SIG-M5 treated with dmso at 0.1 percent for 504 hours (cell line): ENCODE measurements around the gene C3orf85.

ENCODE experiments used
- DNase-seq: peaks from one replicate; lab custom pipeline; 2025; ENCODE audit not compliant: unreplicated experiment; lab: John Stamatoyannopoulos, UW

C3orf85 gene

DNA sequence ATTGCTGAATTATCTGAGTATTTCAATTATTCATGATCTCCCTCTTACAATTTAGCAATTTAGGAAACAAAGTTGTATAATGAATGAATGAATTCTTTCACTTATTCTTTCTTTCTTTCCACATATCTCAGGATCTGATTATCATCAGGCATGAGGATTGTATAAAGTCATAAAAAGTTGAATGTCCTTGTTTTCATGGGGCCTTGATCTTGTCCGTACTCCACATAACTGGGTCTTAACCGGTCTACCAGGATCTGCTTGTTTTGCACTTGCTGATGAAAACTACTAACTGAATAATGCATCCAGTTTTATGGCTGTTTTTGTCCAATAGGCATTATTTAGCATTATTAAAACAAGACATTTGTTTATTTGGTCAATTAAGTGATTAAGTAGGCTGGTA, 12.6 kb downstream of the C3orf85 start:
- DNase-seq = no peak

DNA sequence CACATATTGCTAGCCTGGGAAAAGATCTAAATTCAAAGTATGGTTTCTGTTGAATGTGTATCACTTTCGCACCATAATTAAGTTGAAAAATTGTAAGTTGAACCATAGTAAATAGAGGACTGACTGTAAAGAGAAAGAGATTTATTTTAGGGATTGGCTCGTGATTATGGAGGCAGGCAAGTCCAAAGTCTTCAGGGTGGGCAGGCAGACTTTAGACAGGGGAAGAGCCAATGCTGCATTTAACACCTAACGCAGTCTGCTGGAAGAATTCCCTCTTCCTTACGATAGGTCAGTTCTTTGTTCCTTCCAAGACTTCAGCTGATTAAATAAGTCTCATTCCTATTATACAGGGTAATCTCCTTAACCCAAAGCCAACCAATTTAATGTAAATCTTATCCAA, 15.8 kb downstream of the C3orf85 start:
- DNase-seq = no peak

DNA sequence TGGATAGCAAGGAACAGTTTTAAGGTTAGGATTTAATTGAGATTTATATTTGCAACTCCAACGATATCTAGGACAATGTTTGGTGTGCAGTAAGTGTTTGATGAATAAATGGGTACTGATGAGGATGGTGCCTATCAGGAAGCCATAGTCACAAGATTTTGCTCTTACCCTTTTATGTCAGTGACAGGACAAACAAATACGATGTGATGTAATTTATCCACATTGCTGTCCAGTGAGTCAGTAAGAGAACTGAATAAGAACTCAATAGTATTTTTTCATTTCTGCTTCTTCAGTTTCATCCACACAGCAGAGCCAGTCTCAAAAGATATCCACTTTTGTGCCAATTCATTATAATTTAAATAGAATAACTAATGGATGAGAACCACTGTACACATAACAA, 18.5 kb downstream of the C3orf85 start:
- no peak for DNase-seq

DNA sequence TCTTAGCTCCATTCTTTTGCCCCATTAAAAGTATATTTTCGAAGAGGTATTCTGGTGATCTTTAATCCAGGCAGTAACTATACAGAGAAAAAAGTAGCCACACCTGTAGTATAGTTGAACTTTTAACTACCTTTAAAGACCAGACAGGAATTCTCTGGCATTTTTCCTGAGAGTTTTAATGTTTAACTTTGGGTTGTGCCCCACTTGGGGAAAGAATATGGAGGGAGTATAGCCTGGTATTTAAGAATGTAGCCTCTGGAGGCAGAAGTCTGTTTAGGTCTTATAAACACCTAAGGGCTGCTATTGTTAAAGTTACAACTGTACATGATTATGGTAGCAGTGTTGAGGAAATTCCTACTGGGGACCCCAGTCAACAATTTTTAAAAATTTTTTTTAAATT, 19.3 kb downstream of the C3orf85 start:
- DNase-seq = no peak

DNA sequence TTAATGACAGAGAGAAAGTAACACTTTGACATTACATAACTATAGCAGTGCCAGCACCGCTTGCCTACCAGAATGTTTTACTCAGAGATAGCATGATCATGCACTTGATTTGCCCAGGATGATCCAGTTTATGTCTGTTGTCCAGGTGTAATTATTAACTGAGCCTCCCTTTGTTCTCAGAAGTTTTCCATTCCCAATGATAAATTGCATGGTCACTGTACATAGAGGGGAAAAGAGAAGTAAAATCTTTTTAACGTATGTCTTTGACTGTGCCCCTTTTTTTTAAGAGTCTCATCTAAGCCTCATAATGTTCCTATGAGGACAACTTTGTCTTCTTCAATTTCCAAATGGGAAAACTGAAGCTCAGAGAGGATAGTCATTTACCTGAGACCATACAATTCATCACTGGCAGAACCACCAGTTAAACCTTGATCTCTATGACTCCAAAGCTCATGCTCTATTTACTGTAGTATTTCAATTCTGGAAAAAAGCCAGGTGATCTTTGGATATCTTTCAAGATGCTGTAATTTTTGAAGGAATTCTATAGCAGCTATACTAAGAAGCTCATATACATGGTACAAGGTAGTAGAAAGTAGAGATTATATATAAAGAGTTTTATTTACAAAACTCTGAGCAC, 25.1 kb downstream of the C3orf85 start:
- DNase-seq = no peak

DNA sequence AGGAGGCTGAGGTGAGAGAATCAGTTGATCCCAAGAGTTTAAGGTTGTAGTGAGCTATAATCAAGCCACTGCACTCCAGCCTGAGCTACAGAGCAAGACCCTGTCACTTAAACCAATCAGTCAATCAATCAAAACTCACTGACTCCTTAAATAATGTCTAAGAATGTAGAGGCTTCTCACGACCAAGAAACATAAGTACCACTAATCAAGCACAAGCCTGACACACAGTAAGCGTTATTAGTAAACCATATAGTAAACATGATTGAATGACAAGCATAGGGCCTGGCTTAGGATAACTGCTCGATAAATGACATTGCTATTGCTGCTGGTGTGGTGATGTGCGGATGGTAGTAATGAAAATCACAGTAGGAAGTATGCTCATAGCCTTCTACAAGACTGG, 29.4 kb downstream of the C3orf85 start:
- DNase-seq = no peak

DNA sequence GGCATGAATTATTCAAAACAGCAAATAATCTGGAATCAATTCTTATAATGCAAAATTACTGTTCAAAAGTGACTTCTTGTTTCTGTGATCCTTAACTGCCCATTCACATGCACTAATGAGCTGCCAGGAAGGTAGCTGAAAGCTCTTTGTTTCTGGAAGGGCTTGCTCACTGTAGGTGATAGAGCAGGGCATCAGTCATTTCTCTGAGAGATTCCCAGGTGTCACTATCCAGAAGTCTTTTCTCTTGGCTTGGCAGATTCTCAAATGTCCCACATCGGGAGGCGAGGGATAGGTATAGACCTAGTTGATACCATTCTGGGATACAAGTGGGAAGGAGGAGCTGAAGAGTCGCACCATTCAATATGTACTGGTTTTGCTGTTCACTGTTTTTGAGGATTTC, 35.0 kb downstream of the C3orf85 start:
- DNase-seq = no peak

DNA sequence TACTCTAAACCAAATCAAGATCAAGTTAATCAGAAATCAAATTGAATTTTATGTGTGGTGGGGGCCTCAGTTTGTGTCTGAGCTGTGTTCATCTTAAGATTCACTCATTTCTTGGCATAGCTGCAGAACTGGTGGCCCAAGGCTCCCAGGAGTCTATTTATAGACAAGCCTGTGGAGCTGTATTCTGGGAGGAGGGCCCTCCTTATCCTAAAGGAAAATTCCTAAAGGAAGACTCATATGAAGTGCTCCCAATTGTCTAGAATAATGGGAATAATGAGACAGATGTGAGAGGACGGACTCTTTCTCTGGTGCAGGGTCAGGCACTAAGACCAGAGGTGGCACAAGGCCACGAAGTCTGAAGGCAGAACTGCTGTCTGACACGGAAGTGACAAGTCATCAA, 38.9 kb downstream of the C3orf85 start:
- no peak for DNase-seq

DNA sequence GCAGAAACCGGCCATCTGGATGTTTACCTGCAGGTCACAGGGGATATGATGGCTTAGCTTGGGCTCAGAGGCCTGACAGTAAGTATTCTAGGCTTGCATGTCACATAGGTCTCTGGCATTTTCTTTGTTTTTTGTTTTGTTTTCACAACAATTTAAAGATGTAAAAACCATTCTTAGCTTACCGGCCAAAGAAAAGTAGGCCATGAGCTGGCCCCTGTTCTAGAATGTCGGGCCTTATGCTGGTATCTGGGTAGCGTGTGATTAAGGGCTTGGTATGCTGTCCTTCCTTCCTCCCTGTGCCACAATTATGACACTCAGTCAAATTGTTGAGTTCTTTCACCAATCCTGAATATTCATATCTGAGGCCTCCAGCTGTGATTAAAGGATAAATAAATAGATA, 40.2 kb downstream of the C3orf85 start:
- no peak for DNase-seq

DNA sequence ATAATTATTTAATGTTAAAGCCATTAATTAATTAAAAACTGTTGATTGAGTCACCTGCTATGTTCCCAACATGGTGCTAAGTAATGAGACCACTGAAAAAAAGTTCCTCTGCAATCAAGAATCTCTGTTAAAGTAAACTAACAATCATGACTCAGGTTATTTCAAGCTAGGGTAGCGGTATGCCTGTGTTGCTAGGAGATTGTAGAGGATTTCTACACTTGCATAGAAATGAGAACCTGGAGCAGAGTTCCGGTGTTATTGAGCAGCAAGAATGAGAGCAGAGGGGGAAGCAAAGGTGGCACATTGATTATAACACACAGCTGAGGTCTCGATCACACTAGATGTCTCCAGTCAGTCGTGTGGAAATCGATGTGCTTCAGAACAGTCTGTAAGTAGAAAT, 41.4 kb downstream of the C3orf85 start:
- DNase-seq = no peak

DNA sequence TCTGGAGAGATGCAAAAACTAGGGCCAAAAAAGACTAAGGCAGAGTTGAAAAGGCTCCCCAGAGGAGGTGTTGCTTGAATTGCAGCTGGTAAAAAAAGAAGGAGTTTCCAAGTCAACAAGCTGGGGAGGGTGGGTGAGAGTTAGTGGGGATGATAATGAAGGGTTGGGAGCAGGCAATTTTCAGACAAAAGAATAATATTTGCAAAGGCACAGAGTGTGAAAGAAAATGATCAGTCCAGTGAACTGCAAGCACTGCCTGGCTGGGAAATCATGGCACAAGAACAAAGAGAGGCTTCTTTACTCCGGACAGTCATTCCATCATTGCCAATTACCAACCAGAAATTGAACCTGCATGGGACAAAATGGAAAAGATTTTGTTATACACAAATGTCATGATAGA, 42.2 kb downstream of the C3orf85 start:
- no peak for DNase-seq

DNA sequence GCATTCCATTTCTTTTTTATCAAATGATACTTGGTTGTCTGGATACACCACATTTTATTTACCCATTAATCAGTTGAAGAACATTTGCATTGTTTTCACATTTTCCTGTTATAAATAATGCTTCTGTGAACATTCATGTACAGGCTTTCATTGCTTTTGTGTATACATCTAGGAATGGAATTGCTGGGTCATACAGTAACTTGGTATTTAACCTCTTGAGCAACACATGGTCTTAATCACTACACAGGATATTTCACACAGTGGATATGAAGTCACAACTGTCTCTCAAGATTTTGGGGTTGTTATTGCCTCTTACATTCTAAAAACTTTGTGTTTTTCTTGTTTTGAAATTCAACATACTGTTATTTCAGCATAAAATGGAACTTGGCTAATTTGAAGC, 48.2 kb downstream of the C3orf85 start:
- DNase-seq = no peak

DNA sequence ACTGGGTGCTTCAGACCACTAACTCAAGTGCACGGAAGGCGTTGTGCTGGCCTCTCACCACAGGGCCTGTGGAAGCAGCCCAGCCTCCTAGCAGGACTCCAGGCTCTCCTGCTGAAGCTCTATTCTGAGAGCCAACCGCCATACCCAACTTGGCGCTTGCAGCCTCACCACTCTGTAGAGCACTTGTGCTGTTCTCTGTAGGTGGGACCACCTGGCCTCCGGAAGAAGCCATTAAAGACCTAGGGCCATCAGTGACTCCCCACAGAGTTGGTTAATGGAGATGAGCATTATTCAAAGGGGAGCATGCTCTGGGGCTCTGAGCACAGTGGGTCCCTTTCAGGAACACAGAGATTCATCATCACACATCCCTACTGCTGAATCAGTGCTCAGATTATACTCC, 50.9 kb downstream of the C3orf85 start:
- no peak for DNase-seq

DNA sequence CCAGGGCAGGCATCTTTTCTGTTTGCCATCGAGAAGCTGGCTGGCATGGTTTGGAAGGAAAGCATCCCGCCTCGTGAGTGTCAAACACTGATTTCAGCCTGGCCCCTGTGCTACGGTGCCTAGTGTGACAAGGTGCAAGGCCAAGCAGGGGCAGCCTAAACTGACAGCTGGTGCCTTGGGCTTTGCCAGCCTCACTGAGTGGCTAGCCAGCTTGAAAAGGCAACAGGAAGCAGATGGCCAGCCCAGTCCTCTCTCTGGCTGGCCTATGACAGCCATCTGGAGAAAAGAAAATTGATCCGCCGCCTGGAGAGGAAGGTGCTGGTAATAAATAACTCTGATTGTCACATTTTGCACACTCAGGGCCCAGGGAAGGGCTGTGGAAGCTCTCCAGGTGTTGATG, 52.2 kb downstream of the C3orf85 start:
- no peak for DNase-seq

DNA sequence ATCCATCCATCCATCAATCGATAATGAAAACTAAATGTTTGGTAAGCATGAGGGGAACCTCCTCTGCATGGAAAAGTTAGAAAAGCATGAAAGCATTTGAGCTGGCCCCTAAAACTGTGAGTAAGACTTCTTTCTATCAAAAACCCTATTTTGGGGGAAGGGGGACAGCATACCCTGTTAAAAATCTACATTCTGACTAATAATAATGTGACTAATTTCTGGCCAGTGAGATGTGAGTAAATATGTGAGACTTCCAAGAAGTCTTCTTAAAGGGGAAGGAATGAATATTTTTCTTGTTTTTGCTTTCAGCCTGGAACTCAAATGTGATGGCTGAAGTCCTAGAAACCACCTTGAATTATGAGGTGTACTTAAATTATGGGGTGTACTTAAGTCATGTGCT, 54.9 kb downstream of the C3orf85 start:
- DNase-seq = no peak

DNA sequence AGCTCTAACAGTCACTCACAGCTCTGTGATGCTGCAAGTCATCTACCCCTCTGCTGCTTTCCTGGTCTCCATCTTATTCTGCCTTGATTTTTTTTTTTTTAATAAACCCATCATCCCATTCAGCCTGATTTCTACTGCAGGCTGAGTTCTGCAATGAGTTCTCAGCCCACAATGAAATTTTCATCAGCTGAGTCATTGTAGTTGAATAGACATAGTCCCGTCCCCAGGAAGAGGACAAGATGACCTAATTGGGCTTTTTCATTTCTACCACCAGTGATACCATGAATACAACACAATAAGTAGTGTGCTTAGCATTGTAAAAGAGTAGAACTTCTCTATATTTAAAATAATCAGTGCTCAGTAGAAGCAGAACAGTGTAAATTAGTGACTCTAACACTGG, 59.3 kb downstream of the C3orf85 start:
- no peak for DNase-seq
